K562 (cell line): ENCODE measurements around the gene FGF14.

Experiments
- BACH1 ChIP-seq: fragments of 200-800 bp; sonication (Bioruptor generic); IDR thresholded peaks from 2 replicates; pipeline ENCODE4 v1.6.1; 2016; ENCODE audit warnings: missing genetic modification characterization, missing compliant biosample characterization
- CBFB ChIP-seq: sonication (generic); formaldehyde crosslinking; IDR thresholded peaks from 2 replicates; pipeline ENCODE4 v1.4.0; 2020; ENCODE audit warnings: mild to moderate bottlenecking, missing genetic modification reagents
- CTCF ChIP-seq, 3 experiments: IDR thresholded peaks in 2 of 3; conservative IDR thresholded peaks in 1 of 3; 2 replicates each; pipeline ENCODE4 v1.5.1; 2011 to 2012; ENCODE audit warnings: low read length in 3 of 3, mild to moderate bottlenecking in 3 of 3, control low read depth in 2 of 3, improper control_type of control experiment in 1 of 3, inconsistent platforms in 1 of 3, low read depth in 1 of 3, mixed read lengths in 1 of 3, moderate library complexity in 1 of 3; ENCODE audit not compliant: insufficient read depth in 2 of 3
- GTF2F1 ChIP-seq: IDR thresholded peaks from 2 replicates; pipeline ENCODE4 v1.6.1; 2011; ENCODE audit warnings: low read depth, low read length, improper control_type of control experiment
- KLF13 ChIP-seq: fragments of 450-650 bp; IDR thresholded peaks from 2 replicates; pipeline ENCODE4 v1.6.1; 2016; ENCODE audit warnings: missing genetic modification characterization, low read depth, mild to moderate bottlenecking, missing compliant biosample characterization, moderate library complexity, borderline replicate concordance
- MAX ChIP-seq: sonication (generic); formaldehyde crosslinking; IDR thresholded peaks from 2 replicates; pipeline ENCODE4 v1.9.0; 2022; ENCODE audit warnings: mild to moderate bottlenecking, missing genetic modification reagents
- PHF8 ChIP-seq: fragments of 200-600 bp; sonication (generic); IDR thresholded peaks from 2 replicates; pipeline ENCODE4 v1.6.1; 2012; ENCODE audit warnings: mixed run types, mild to moderate bottlenecking, inconsistent platforms, low read length, moderate library complexity, borderline replicate concordance
- PHTF2 ChIP-seq: fragments of 250-450 bp; sonication (Bioruptor Pico); IDR thresholded peaks from 2 replicates; pipeline ENCODE4 v1.5.0; 2021; ENCODE audit warnings: mild to moderate bottlenecking
- POLR2AphosphoS5 ChIP-seq: IDR thresholded peaks from 2 replicates; pipeline ENCODE4 v1.6.1; 2011; ENCODE audit warnings: mild to moderate bottlenecking, low read depth, low read length, moderate library complexity; ENCODE audit not compliant: control insufficient read depth, insufficient read depth
- SAFB2 ChIP-seq: fragments of 200-400 bp; formaldehyde crosslinking; IDR thresholded peaks from 2 replicates; pipeline ENCODE4 v1.6.1; 2018; ENCODE audit warnings: borderline replicate concordance, low read length, low read depth, moderate library complexity; ENCODE audit not compliant: severe bottlenecking
- SMARCB1 ChIP-seq: IDR thresholded peaks from 2 replicates; pipeline ENCODE4 v1.6.1; 2011; ENCODE audit warnings: improper control_type of control experiment, low read depth; ENCODE audit not compliant: insufficient read length
- TAF1 ChIP-seq: IDR thresholded peaks from 2 replicates; pipeline ENCODE4 v1.6.1; 2011; ENCODE audit warnings: mild to moderate bottlenecking, low read length, moderate library complexity; ENCODE audit not compliant: insufficient read depth, control insufficient read depth, severe bottlenecking; ENCODE audit errors: extremely low read depth
- TFAM ChIP-seq: fragments of 250-450 bp; sonication (Bioruptor Pico); conservative IDR thresholded peaks from 2 replicates; pipeline ENCODE4 v1.5.0; 2021; ENCODE audit warnings: mild to moderate bottlenecking, moderate library complexity
- ZNF511 ChIP-seq: sonication (generic); formaldehyde crosslinking; IDR thresholded peaks from 2 replicates; pipeline ENCODE4 v1.8.0; 2022; ENCODE audit warnings: mild to moderate bottlenecking, missing genetic modification reagents

- TF ChIP-seq PHTF2 (CRISPR knock-in tag), result no peak
- no peak for TF ChIP-seq POLR2AphosphoS5
- TF ChIP-seq MAX, result no peak
- TF ChIP-seq KLF13, result no peak
- no peak for TF ChIP-seq PHF8
- TF ChIP-seq BACH1 (tag), result no peak
- TF ChIP-seq CBFB (CRISPR knock-in tag), result no peak
- TF ChIP-seq CTCF (IDR thresholded peaks at IDR 0.05 in 2 of 3, conservative IDR thresholded peaks at IDR 0.05 in 1 of 3; ENCODE audit: insufficient read depth in 2 of 3, low read depth in 1 of 3, low read length in 3 of 3), result no peak
- TF ChIP-seq TFAM (CRISPR knock-in tag), result no peak
- no peak for TF ChIP-seq TAF1
- no peak for TF ChIP-seq GTF2F1
- TF ChIP-seq SMARCB1, result no peak
- no peak for TF ChIP-seq ZNF511 (CRISPR knock-in tag)
- no peak for TF ChIP-seq SAFB2
Observed at GRCh38 chr13:102139626-102140025, 262.2 kb downstream of the FGF14 start.
